AG04450 (cell line): ENCODE data around the gene C2orf76. TPM values are rescaled to one million over a fixed set of nuclear protein-coding genes. Genes with fewer than 3 reads are reported as not detected.

Experiments used
- CTCF ChIA-PET: fragments of 300-600, 350-600 bp; formaldehyde crosslinking; extraction: SDS; loops from one replicate; lab custom pipeline; 2022; ENCODE audit warnings: antibody characterized with exemption, inconsistent platforms; lab: Charles Lee
- POLR2A ChIA-PET: fragments of 350-600 bp; formaldehyde crosslinking; extraction: SDS; loops from one replicate; lab custom pipeline; 2021; ENCODE audit warnings: antibody characterized with exemption, inconsistent platforms; lab: Yijun Ruan, JAX
- DNase-seq: peaks from one replicate; pipeline ENCODE4 v3.0.0-alpha.2; 2011; ENCODE audit warnings: low read depth, low spot score
- H3K27ac ChIP-seq: one replicate; pipeline ENCODE4 v1.5.1; 2012; ENCODE audit warnings: low read depth, low read length, control low read depth
- H3K27me3 ChIP-seq: one replicate; pipeline ENCODE4 v1.6.0; 2012; ENCODE audit warnings: low read length; ENCODE audit not compliant: control insufficient read depth, insufficient read depth
- H3K4me3 ChIP-seq: 2 replicates; pipeline ENCODE4 v1.5.1; 2011; ENCODE audit warnings: mild to moderate bottlenecking, low read depth, low read length, control low read depth
- H3K9me3 ChIP-seq: 2 replicates; pipeline ENCODE4 v1.5.1; 2012; ENCODE audit warnings: low read length; ENCODE audit not compliant: control insufficient read depth, insufficient read depth
- CTCF ChIP-seq: IDR thresholded peaks from 2 replicates; pipeline ENCODE4 v1.5.1; 2011; ENCODE audit warnings: low read depth, low read length, control low read depth, inconsistent platforms
- polyA plus RNA-seq: library from polyadenylated mRNA; depleted of rRNA; stranded (reverse); fragments of >200 nt; gene quantifications from 2 replicates; pipeline ENCODE4 v1.2.3, GENCODE V29; 2011

C2orf76 gene
- polyA plus RNA-seq, 1 experiment = 26.5 TPM

- no peak overlapping the region for H3K27ac ChIP-seq
- H3K4me3 ChIP-seq = no peak overlapping the region
- H3K27me3 ChIP-seq = no peaks in the 10 kb centered on the region
- ChIA-PET POLR2A (no interaction called here), CTCF (no interaction called here)
- no peak for TF ChIP-seq CTCF
- no peak for DNase-seq
- H3K9me3 ChIP-seq = no peaks in the 10 kb centered on the region
These were observed 43.2 kb downstream of the C2orf76 start for GRCh38 chr2:119323459-119323858.

GRCh38 chr2:119319593-119319992 is 47.0 kb downstream of the C2orf76 start:
- CTCF ChIA-PET = interaction anchor here (0.9 to 1.1 kb wide), 2 partner anchors 28 to 438 kb away, joined by 3 read pairs; no protein-coding TSS in a partner anchor
- no peak for DNase-seq
- no peaks in the 10 kb centered on the region for H3K9me3 ChIP-seq
- no peak overlapping the region for H3K27ac ChIP-seq
- POLR2A ChIA-PET = no interaction called here
- H3K4me3 ChIP-seq = no peak overlapping the region
- H3K27me3 ChIP-seq = no peaks in the 10 kb centered on the region
- no peak for TF ChIP-seq CTCF

- no peaks in the 10 kb centered on the region for H3K27me3 ChIP-seq
- no peaks in the 10 kb centered on the region for H3K9me3 ChIP-seq
- CTCF ChIA-PET = no interaction called here
- POLR2A ChIA-PET = no interaction called here
- no peak for TF ChIP-seq CTCF
- no peak overlapping the region for H3K4me3 ChIP-seq
- DNase-seq = no peak
- no peak overlapping the region for H3K27ac ChIP-seq
These were observed 49.1 kb downstream of the C2orf76 start for GRCh38 chr2:119317554-119317953.

GRCh38 chr2:119316066-119316465 is 50.6 kb downstream of the C2orf76 start:
- no peak for TF ChIP-seq CTCF
- Histone ChIP-seq H3K4me3 (no peak overlapping the region), H3K27me3 (no peaks in the 10 kb centered on the region), H3K9me3 (no peaks in the 10 kb centered on the region), H3K27ac (no peak overlapping the region)
- no peak for DNase-seq
- ChIA-PET CTCF (no interaction called here), POLR2A (no interaction called here)

- no peaks in the 10 kb centered on the region for H3K27me3 ChIP-seq
- TF ChIP-seq CTCF = no peak
- ChIA-PET CTCF (no interaction called here), POLR2A (no interaction called here)
- H3K27ac ChIP-seq = no peak overlapping the region
- H3K4me3 ChIP-seq = no peak overlapping the region
- DNase-seq = no peak
- no peaks in the 10 kb centered on the region for H3K9me3 ChIP-seq
These were observed 51.3 kb downstream of the C2orf76 start for GRCh38 chr2:119315241-119315925.
